Measurements from ENCODE around the gene CDHR5. TPM values are rescaled to one million over a fixed set of nuclear protein-coding genes. Genes with fewer than 3 reads are reported as not detected.
A peak's percentile ranks its signal among the peaks of the same experiment; 100 is the strongest.

The CDHR5 gene
- total RNA-seq, 1 donor from 2014 or later, result not detected

DNA sequence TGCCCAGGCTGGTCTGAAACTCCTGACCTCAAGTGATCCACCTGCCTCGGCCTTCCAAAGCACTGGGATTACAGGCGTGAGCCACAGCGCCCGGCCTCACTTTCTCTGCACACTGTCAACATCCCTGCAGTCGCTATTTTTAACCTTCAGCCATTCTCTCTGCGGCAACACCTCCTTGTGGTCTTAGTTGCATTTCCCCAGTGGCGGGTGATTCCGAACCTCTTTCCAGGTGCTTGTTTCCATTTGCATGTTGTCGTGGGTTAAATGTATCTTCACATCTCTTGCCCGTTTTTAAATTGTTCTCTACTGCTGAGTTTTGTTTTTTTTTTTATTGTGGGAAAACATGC, 4.5 kb upstream of the CDHR5 start:
- DNase-seq, result no peak
- no peak overlapping the region for H3K27ac ChIP-seq
- H3K9me3 ChIP-seq, result no peaks in the 10 kb centered on the region
- H3K4me1 ChIP-seq, result no peaks in the 10 kb centered on the region
- H3K4me3 ChIP-seq, result no peak overlapping the region
- TF ChIP-seq, protein P1, sequence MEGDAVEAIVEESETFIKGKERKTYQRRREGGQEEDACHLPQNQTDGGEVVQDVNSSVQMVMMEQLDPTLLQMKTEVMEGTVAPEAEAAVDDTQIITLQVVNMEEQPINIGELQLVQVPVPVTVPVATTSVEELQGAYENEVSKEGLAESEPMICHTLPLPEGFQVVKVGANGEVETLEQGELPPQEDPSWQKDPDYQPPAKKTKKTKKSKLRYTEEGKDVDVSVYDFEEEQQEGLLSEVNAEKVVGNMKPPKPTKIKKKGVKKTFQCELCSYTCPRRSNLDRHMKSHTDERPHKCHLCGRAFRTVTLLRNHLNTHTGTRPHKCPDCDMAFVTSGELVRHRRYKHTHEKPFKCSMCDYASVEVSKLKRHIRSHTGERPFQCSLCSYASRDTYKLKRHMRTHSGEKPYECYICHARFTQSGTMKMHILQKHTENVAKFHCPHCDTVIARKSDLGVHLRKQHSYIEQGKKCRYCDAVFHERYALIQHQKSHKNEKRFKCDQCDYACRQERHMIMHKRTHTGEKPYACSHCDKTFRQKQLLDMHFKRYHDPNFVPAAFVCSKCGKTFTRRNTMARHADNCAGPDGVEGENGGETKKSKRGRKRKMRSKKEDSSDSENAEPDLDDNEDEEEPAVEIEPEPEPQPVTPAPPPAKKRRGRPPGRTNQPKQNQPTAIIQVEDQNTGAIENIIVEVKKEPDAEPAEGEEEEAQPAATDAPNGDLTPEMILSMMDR (IDR thresholded peaks at IDR 0.05), result no peak
- ATAC-seq, result no peak
- peaks cover 22% of the 10 kb centered on the region for H3K27me3 ChIP-seq (ENCODE audit: low read depth)
- intact Hi-C loops (cut with DNase I), result no loop called here
- no peaks in the 10 kb centered on the region for H3K36me3 ChIP-seq

DNA sequence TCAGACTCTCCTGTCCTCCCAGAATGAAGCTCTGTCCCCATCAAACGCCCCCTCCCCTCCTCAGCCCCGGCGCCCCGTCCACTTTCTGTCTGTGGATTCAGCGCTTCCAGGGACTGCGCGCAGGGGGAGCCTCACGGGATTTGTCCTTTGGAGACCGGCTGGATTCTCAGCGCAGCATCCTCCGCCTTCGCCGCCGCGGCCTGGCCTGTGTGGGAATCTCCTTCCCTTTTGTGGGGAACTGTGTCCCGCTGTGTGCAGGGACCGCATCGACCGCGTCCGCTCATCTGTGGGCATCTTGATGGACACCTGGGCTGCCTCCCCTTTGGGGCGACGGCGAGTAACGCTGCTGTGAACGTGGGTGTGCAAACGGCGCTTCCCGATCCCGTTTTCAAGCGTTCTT, 3.3 kb upstream of the CDHR5 start:
- no peaks in the 10 kb centered on the region for H3K9me3 ChIP-seq
- H3K27me3 ChIP-seq (ENCODE audit: low read depth), result peaks cover 22% of the 10 kb centered on the region
- no peak overlapping the region for H3K4me3 ChIP-seq
- TF ChIP-seq, protein P1 (IDR thresholded peaks at IDR 0.05), result no peak
- H3K27ac ChIP-seq, result no peak overlapping the region
- peak; percentile 42 for DNase-seq
- H3K36me3 ChIP-seq, result no peaks in the 10 kb centered on the region
- intact Hi-C loops (cut with DNase I), result no loop called here
- no peaks in the 10 kb centered on the region for H3K4me1 ChIP-seq
- no peak for ATAC-seq

DNA sequence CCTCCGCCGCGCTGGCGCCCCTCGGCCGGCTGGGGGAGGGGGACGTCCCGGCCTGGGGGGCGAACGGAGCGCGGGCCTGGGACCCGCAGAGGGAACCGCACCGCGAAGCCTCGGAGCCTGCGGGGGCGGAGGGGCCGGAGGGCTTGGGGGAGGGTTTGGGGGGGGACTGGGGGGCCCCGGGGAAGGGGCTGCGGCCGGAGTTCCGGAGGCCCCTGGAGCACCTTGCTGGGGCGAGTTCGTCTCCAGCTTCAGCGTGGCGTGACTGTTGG, 2.5 kb upstream of the CDHR5 start:
- no peaks in the 10 kb centered on the region for H3K36me3 ChIP-seq
- H3K27me3 ChIP-seq (ENCODE audit: low read depth), result peaks cover 22% of the 10 kb centered on the region
- no peaks in the 10 kb centered on the region for H3K4me1 ChIP-seq
- H3K27ac ChIP-seq, result no peak overlapping the region
- H3K9me3 ChIP-seq, result no peaks in the 10 kb centered on the region
- TF ChIP-seq, protein P1 (IDR thresholded peaks at IDR 0.05), result no peak
- ATAC-seq, result no peak
- DNase-seq, result no peak
- H3K4me3 ChIP-seq, result no peak overlapping the region
- intact Hi-C loops (cut with DNase I), result no loop called here

DNA sequence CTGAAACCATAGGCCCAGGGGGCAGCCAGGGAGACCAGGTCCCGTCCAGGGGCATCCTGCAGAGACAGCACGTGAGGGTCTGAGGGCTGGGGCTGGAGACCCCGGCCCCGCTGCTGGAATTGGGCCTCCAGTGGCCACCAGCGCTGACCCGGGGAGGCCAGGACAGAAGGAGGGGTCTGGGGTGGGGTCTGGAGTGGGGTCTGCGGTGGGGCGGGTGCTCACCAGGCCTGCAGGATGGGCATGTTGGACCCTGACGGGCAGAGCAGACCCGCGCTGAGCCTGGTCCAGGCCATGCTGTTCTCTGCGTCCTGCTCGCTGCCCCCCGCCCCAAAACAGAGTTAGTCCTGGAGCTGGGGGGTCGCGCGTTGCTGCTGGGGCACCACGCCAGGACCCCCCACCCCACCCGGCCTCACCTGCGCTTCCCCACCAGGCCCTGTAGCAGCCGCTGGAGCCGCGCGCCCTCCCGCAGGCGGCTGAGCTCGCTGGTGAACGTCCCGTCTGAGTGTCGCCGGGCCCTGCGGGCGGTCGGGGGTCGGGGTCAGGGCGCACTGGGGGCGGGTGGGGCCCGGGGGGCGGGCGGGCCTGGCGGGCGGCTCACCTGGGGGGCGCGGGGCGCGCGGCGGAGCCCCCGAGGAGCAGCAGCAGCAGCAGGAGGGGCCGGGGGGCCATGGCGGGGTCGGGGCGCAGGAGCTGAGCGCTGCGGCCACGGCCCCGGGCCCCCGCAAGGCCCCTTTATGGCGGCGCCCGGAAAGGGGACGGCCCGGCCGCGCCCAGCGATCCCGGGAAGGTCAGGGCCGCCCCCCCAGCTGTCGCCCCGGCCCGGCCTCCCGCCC, 1.9 kb upstream of the CDHR5 start, which contains the start of gene SCT:
Gene SCT, minus strand, starts transcription at position 707 of the 833 bp plus-strand sequence. Its CDS starts 38 bp downstream, at position 669.
- DNase-seq (peak; percentile 37), ATAC-seq (no peak)
- no peaks in the 10 kb centered on the region for H3K36me3 ChIP-seq
- H3K4me3 ChIP-seq, result no peak within 1 kb of the TSS
- H3K27ac ChIP-seq, result no peak within 1 kb of the TSS
- TF ChIP-seq, protein P1 (IDR thresholded peaks at IDR 0.05), result no peak
- H3K4me1 ChIP-seq, result no peaks in the 10 kb centered on the region
- intact Hi-C loops (cut with DNase I), result no loop called here
- peaks cover 22% of the 10 kb centered on the region for H3K27me3 ChIP-seq (ENCODE audit: low read depth)
- H3K9me3 ChIP-seq, result no peaks in the 10 kb centered on the region

DNA sequence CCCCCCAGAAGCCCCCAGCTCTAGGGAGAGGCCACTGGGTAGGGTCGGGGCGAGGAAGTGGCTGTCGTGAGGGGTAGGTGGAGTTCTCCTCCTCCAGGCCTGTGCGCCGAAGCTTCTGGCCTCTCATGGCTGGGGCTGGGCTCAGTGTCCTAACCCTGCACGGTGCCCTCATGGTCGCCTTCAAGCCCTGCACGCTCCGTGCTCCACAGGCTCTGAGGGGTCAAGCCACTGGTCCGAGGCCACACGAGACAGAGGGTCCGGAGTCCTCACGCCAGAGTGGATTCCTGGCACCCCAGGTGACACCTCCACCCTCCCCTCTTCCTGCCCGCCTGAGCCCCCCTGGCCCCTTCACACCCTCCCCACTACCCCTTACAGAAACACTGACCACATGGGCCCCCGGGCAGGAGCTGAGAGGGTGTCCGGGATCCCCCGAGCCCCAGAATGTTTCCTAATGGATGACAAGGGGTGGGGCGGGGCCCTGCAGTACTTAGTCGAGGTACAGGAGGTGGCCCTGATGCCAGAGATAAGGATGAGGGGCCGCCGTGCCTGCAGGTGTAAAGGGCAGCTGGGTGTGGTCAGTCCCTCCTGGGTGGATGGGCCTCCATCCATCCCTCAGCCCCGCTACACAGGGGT, 997 bp upstream of the CDHR5 start:
- no peaks in the 10 kb centered on the region for H3K9me3 ChIP-seq
- ATAC-seq (no peak), DNase-seq (no peak)
- no peak overlapping the region for H3K4me3 ChIP-seq
- intact Hi-C loops (cut with DNase I), result no loop called here
- peaks cover 22% of the 10 kb centered on the region for H3K27me3 ChIP-seq (ENCODE audit: low read depth)
- H3K36me3 ChIP-seq, result no peaks in the 10 kb centered on the region
- H3K4me1 ChIP-seq, result no peaks in the 10 kb centered on the region
- TF ChIP-seq, protein P1 (IDR thresholded peaks at IDR 0.05), result no peak
- H3K27ac ChIP-seq, result no peak overlapping the region
